Stimulated activated memory B cell treated with anti-CD40 and anti-IgM and Interleukin-4, amounts not matched to agents 10 μg/mL and 1 μg/mL and 100 μg/mL, for 72 hours (primary cell): ENCODE results near the gene LIPK.

ENCODE experiments used
- ATAC-seq: fragments of 150-1000 bp; cut with Tn5 transposase; 2 replicates; pipeline ENCODE4 v1.10.0; 2021
- H3K27ac Mint-ChIP-seq: one replicate; pipeline ENCODE4 v1.8.0; 2022; ENCODE audit warnings: mild to moderate bottlenecking, mixed read lengths
- H3K27me3 Mint-ChIP-seq: one replicate; pipeline ENCODE4 v1.8.0; 2022; ENCODE audit warnings: mixed read lengths
- H3K36me3 Mint-ChIP-seq: one replicate; pipeline ENCODE4 v1.8.0; 2022; ENCODE audit warnings: mixed read lengths
- H3K4me1 Mint-ChIP-seq: one replicate; pipeline ENCODE4 v1.8.0; 2022; ENCODE audit warnings: mixed read lengths
- H3K4me3 Mint-ChIP-seq: one replicate; pipeline ENCODE4 v1.8.0; 2022; ENCODE audit warnings: mild to moderate bottlenecking, moderate library complexity, mixed read lengths
- H3K9me3 Mint-ChIP-seq: one replicate; pipeline ENCODE4 v1.8.0; 2022; ENCODE audit warnings: mixed read lengths

LIPK gene

GRCh38 chr10:88744002-88744401, 38.0 kb downstream of the LIPK start:
- no peak for ATAC-seq
- H3K27ac Mint-ChIP-seq, result no peak overlapping the region
- H3K4me1 Mint-ChIP-seq, result no peaks in the 10 kb centered on the region
- peaks cover 3% of the 10 kb centered on the region for H3K9me3 Mint-ChIP-seq
- H3K4me3 Mint-ChIP-seq, result no peak overlapping the region
- peaks cover 5% of the 10 kb centered on the region for H3K36me3 Mint-ChIP-seq
- H3K27me3 Mint-ChIP-seq, result peaks cover 62% of the 10 kb centered on the region

- peaks cover 5% of the 10 kb centered on the region for H3K36me3 Mint-ChIP-seq
- H3K27ac Mint-ChIP-seq, result no peak overlapping the region
- peaks cover 3% of the 10 kb centered on the region for H3K9me3 Mint-ChIP-seq
- H3K4me3 Mint-ChIP-seq, result no peak overlapping the region
- H3K27me3 Mint-ChIP-seq, result peaks cover 53% of the 10 kb centered on the region
- no peaks in the 10 kb centered on the region for H3K4me1 Mint-ChIP-seq
- no peak for ATAC-seq
Observed at GRCh38 chr10:88745633-88746032, 39.6 kb downstream of the LIPK start.

GRCh38 chr10:88754287-88754686, 48.2 kb downstream of the LIPK start:
- Mint-ChIP-seq H3K27ac (no peak overlapping the region), H3K36me3 (no peaks in the 10 kb centered on the region), H3K4me1 (no peaks in the 10 kb centered on the region), H3K4me3 (no peak overlapping the region), H3K9me3 (no peaks in the 10 kb centered on the region), H3K27me3 (no peaks in the 10 kb centered on the region)
- no peak for ATAC-seq

GRCh38 chr10:88755753-88756152, 49.7 kb downstream of the LIPK start:
- ATAC-seq, result peak; percentile 88
- peaks cover 8% of the 10 kb centered on the region for H3K4me1 Mint-ChIP-seq
- no peaks in the 10 kb centered on the region for H3K9me3 Mint-ChIP-seq
- no peak overlapping the region for H3K27ac Mint-ChIP-seq
- H3K27me3 Mint-ChIP-seq, result no peaks in the 10 kb centered on the region
- H3K4me3 Mint-ChIP-seq, result no peak overlapping the region
- no peaks in the 10 kb centered on the region for H3K36me3 Mint-ChIP-seq

DNA sequence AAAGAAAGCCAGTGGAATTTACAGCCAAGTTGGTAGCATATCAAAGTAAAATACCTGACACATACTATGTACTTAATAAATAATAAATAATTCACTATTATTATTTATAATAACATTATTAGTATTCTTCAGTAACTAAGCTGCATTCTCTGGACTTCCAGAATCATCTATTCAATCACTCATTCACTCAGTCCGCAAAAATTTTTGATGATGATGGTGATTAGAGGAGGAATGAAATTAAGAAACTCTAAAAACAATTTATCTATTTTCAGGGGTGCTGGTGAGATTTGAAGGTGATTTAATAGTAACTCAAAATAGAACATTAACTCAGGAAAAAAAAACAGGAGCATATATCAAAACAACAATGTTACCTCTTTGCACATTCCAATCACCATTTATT, 50.6 kb downstream of the LIPK start:
- no peak for ATAC-seq
- Mint-ChIP-seq H3K36me3 (no peaks in the 10 kb centered on the region), H3K4me3 (no peak overlapping the region), H3K4me1 (peaks cover 8% of the 10 kb centered on the region), H3K27me3 (no peaks in the 10 kb centered on the region), H3K9me3 (no peaks in the 10 kb centered on the region), H3K27ac (no peak overlapping the region)

DNA sequence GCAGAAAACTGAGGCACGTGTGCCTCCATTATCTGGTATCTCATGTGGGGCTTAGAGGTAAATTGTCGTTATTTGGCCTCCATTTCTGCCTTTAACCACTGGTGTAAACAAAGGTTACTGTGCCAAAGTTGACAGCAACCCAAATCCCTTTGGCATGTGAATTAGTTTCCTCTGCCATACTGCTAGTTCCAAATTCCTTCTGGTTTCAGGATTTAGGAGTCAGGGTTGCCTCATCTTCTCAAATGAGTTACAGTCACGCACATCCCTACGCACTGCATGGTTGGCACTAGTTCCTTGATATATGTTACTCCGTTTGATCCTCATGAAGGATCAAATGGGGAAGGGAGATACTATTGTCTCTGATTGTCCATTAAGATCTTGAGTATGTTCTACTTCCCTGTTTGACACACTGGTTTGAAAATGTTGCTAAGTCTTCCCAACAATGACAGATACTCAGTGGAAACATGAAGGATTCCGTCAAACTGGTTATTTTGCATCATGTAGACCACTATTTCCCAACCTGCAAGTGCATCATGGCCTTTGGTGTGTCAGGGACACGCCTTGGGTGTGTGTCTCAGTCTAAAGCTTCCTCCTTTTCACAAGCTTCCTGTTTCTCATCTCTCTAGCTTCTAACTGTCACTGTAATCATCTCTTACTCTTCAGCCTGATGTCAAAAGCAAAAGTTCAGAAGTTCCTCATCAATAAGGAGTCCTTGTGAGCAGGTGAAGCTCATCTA, 53.5 kb downstream of the LIPK start, which contains the start of gene LIPN:
Gene LIPN, plus strand, starts transcription at position 655 of the 736 bp plus-strand sequence. CDS start 1,386 bp downstream, outside the sequence.
- H3K27ac Mint-ChIP-seq, result no peak within 1 kb of the TSS
- H3K4me1 Mint-ChIP-seq, result peaks cover 8% of the 10 kb centered on the region
- no peak within 1 kb of the TSS for H3K4me3 Mint-ChIP-seq
- peak; percentile 70 for ATAC-seq
- H3K9me3 Mint-ChIP-seq, result no peaks in the 10 kb centered on the region
- H3K27me3 Mint-ChIP-seq, result no peaks in the 10 kb centered on the region
- no peaks in the 10 kb centered on the region for H3K36me3 Mint-ChIP-seq

- Mint-ChIP-seq H3K36me3 (no peaks in the 10 kb centered on the region), H3K9me3 (no peaks in the 10 kb centered on the region), H3K27ac (no peak overlapping the region), H3K4me3 (no peak overlapping the region), H3K4me1 (peaks cover 8% of the 10 kb centered on the region), H3K27me3 (no peaks in the 10 kb centered on the region)
- no peak for ATAC-seq
Observed at GRCh38 chr10:88762906-88763305, 56.9 kb downstream of the LIPK start.

DNA sequence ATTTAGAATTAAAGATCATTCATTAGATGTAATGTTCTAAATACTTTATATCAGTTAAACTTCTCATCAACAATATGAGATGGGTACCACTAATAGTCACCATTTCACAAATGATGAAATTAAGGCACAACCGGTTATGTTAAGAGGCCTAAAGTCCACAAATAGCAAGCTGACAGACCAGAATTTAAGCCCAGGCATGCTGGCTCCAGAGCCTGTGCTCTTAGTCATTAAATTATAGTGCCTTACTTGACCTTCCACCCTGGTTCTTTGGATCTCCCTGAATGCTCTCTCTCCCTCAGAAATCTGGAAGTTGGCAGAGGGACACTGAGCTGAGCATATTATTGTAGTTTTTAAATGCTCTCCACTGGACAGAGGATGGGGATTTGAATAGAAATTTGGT, 57.4 kb downstream of the LIPK start:
- Mint-ChIP-seq H3K27ac (no peak overlapping the region), H3K4me3 (no peak overlapping the region), H3K4me1 (peaks cover 8% of the 10 kb centered on the region), H3K9me3 (no peaks in the 10 kb centered on the region), H3K27me3 (no peaks in the 10 kb centered on the region), H3K36me3 (no peaks in the 10 kb centered on the region)
- ATAC-seq, result no peak

GRCh38 chr10:88764110-88764509, 58.1 kb downstream of the LIPK start:
- H3K27ac Mint-ChIP-seq, result no peak overlapping the region
- no peaks in the 10 kb centered on the region for H3K27me3 Mint-ChIP-seq
- ATAC-seq, result no peak
- H3K36me3 Mint-ChIP-seq, result no peaks in the 10 kb centered on the region
- H3K4me1 Mint-ChIP-seq, result peaks cover 8% of the 10 kb centered on the region
- H3K9me3 Mint-ChIP-seq, result no peaks in the 10 kb centered on the region
- no peak overlapping the region for H3K4me3 Mint-ChIP-seq

GRCh38 chr10:88765816-88766215, 59.8 kb downstream of the LIPK start:
- H3K9me3 Mint-ChIP-seq, result no peaks in the 10 kb centered on the region
- H3K36me3 Mint-ChIP-seq, result no peaks in the 10 kb centered on the region
- no peak for ATAC-seq
- no peaks in the 10 kb centered on the region for H3K4me1 Mint-ChIP-seq
- H3K4me3 Mint-ChIP-seq, result no peak overlapping the region
- no peaks in the 10 kb centered on the region for H3K27me3 Mint-ChIP-seq
- no peak overlapping the region for H3K27ac Mint-ChIP-seq

DNA sequence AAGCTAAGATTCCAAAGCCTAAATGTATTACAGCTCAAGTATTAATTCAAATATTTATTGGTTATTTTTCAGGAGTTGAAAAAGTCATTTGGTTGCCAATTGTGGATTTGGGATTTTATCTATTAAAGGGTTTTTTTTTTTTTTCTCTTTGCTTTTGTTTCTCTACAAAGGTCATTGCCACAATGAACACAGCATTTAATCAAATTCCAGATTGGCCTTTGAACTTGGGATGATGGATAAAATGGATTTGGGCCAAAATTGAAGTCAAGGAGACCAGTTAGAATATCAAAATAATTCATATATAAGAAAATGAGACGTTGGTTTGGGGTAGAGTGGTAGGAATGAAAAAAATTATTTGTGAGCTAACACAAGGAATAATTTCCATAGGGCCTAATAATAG, 63.3 kb downstream of the LIPK start:
- Mint-ChIP-seq H3K27me3 (peaks cover 15% of the 10 kb centered on the region), H3K27ac (no peak overlapping the region), H3K4me1 (no peaks in the 10 kb centered on the region), H3K9me3 (peaks cover 4% of the 10 kb centered on the region), H3K36me3 (peaks cover 11% of the 10 kb centered on the region), H3K4me3 (no peak overlapping the region)
- no peak for ATAC-seq

- no peaks in the 10 kb centered on the region for H3K9me3 Mint-ChIP-seq
- ATAC-seq, result no peak
- no peaks in the 10 kb centered on the region for H3K36me3 Mint-ChIP-seq
- H3K4me1 Mint-ChIP-seq, result no peaks in the 10 kb centered on the region
- peaks cover 27% of the 10 kb centered on the region for H3K27me3 Mint-ChIP-seq
- no peak overlapping the region for H3K27ac Mint-ChIP-seq
- no peak overlapping the region for H3K4me3 Mint-ChIP-seq
Observed at GRCh38 chr10:88781206-88781605, 75.2 kb downstream of the LIPK start.

- Mint-ChIP-seq H3K27me3 (peaks cover 25% of the 10 kb centered on the region), H3K36me3 (no peaks in the 10 kb centered on the region), H3K4me1 (no peaks in the 10 kb centered on the region), H3K4me3 (no peak overlapping the region), H3K9me3 (no peaks in the 10 kb centered on the region), H3K27ac (no peak overlapping the region)
- no peak for ATAC-seq
Observed at GRCh38 chr10:88782222-88782621, 76.2 kb downstream of the LIPK start.

DNA sequence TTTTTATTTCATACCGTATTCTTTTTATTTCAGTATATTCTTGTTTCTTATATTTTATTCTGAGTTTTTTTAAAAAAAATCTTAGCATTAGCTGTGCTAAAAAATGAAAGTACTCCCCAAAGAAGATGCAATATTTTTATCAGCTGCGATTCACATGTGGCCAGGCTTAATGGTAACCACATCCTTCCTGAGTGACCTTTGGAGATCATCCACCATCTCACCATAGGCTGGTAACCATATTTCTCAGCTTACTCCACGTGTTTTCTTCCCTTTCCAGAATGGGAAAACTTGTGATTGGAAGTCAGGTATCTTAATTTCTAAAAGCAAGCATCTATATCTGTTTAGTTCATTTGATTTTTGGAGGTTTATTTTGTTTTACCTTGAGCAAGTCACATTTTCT, 77.7 kb downstream of the LIPK start:
- no peaks in the 10 kb centered on the region for H3K9me3 Mint-ChIP-seq
- ATAC-seq, result no peak
- H3K27me3 Mint-ChIP-seq, result peaks cover 18% of the 10 kb centered on the region
- no peaks in the 10 kb centered on the region for H3K36me3 Mint-ChIP-seq
- H3K4me3 Mint-ChIP-seq, result no peak overlapping the region
- H3K4me1 Mint-ChIP-seq, result no peaks in the 10 kb centered on the region
- no peak overlapping the region for H3K27ac Mint-ChIP-seq

DNA sequence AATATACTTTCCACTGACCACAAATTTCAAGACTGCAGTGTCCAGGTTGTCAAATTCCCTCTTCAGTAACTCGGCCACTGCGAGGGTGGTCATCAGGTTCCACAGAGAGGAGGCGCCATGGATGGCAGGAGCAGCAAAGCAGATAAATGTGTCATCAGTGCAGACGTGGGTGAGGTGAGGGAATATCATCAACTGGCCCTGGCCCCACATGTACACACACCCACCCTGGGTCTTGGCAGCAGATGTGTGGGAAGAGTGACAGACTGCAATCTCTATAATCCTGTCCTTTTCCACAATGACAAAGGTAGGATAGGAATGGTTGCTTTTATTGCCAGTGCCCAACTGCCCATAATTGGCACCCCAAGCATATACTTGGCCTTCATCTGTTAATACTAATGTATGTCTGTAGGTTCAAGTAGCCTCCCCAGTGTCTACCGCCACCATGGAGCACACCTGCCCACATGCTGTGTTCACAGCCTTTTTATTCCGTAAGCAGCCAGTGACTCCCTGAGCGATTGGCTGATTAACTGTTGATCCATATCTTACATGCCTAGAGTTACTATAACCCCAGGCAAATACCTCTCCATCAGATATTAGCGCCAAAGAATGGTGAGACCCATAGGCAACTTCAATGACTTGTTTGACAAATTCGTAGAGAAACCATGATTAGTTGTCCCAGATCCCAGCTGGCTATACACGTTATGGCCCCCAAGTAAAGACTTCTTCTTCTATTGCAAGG, 80.2 kb downstream of the LIPK start:
- ATAC-seq, result no peak
- Mint-ChIP-seq H3K4me3 (no peak overlapping the region), H3K27ac (no peak overlapping the region), H3K27me3 (peaks cover 9% of the 10 kb centered on the region), H3K4me1 (no peaks in the 10 kb centered on the region), H3K9me3 (no peaks in the 10 kb centered on the region), H3K36me3 (no peaks in the 10 kb centered on the region)

DNA sequence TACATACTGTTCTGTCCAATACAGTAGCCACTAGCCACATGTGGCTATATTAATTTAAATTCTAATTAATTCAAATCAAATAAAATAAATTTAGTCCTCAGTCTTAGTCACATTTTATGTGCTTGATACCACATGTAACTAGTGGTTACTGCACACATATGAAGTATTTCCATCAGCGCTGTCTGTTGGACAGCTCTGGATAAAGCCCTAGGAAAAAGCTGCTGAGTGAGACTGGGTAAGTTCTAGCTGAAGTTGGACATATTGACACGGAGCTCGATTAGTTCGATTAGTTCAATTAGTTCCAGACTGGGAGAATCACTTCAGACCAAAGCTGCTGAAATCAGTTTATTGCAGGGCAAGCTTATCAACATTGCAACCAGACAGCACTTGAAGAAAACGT, 81.4 kb downstream of the LIPK start:
- Mint-ChIP-seq H3K27me3 (peaks cover 8% of the 10 kb centered on the region), H3K27ac (no peak overlapping the region), H3K9me3 (no peaks in the 10 kb centered on the region), H3K4me1 (peaks cover 1% of the 10 kb centered on the region), H3K36me3 (no peaks in the 10 kb centered on the region), H3K4me3 (no peak overlapping the region)
- no peak for ATAC-seq
